ENCODE data around the gene PRR5L. TPM values are rescaled to one million over a fixed set of nuclear protein-coding genes. Genes with fewer than 3 reads are reported as not detected.
"Not testable (repeated sequence)": the region's sequence is repeated elsewhere in the genome, so short reads cannot be mapped to it uniquely, and the experiment has no call there.

The PRR5L gene
- total RNA-seq, 1 donor from 2014 or later, result 5.7 TPM

GRCh38 chr11:36483042-36483441 is 187.0 kb downstream of the PRR5L start:
- FAIRE-seq; DNase-seq (ENCODE audit: low spot score in 2 of 2): not testable (repeated sequence)

GRCh38 chr11:36485298-36486002 is 189.4 kb downstream of the PRR5L start:
- no peak for FAIRE-seq
- no peak for DNase-seq (ENCODE audit: low spot score in 2 of 2)

- DNase-seq (ENCODE audit: low spot score in 2 of 2) (no peak), FAIRE-seq (no peak)
These were observed 191.5 kb downstream of the PRR5L start for GRCh38 chr11:36487619-36488018.

- no peak for DNase-seq (ENCODE audit: low spot score in 2 of 2)
- FAIRE-seq, result no peak
These were observed 192.0 kb downstream of the PRR5L start for GRCh38 chr11:36488096-36488495.

GRCh38 chr11:36490026-36490806 is 194.1 kb downstream of the PRR5L start:
- no peak for FAIRE-seq
- DNase-seq (ENCODE audit: low spot score in 2 of 2), result no peak

- FAIRE-seq, result peak; percentile 31
- DNase-seq (ENCODE audit: low spot score in 2 of 2), result peak in 1 of 2 donors; percentile 34
These were observed 196.7 kb downstream of the PRR5L start for GRCh38 chr11:36492724-36493304.

- DNase-seq (ENCODE audit: low spot score in 2 of 2) (no peak), FAIRE-seq (no peak)
These were observed 197.2 kb downstream of the PRR5L start for GRCh38 chr11:36493332-36493731.

- DNase-seq (ENCODE audit: low spot score in 2 of 2) (no peak), FAIRE-seq (no peak)
These were observed 202.6 kb downstream of the PRR5L start for GRCh38 chr11:36498721-36499120.

GRCh38 chr11:36499315-36499714 is 203.2 kb downstream of the PRR5L start:
- FAIRE-seq (no peak), DNase-seq (ENCODE audit: low spot score in 2 of 2) (no peak)

- DNase-seq (ENCODE audit: low spot score in 2 of 2) (peak in 1 of 2 donors; percentile 26), FAIRE-seq (no peak)
These were observed 204.2 kb downstream of the PRR5L start for GRCh38 chr11:36500315-36500721.

- FAIRE-seq (no peak), DNase-seq (ENCODE audit: low spot score in 2 of 2) (no peak)
These were observed 205.1 kb downstream of the PRR5L start for GRCh38 chr11:36501236-36501635.

GRCh38 chr11:36507824-36508489 is 211.9 kb downstream of the PRR5L start:
- FAIRE-seq, result no peak
- no peak for DNase-seq (ENCODE audit: low spot score in 2 of 2)

- FAIRE-seq (no peak), DNase-seq (ENCODE audit: low spot score in 2 of 2) (no peak)
These were observed 212.7 kb downstream of the PRR5L start for GRCh38 chr11:36508743-36509142.

- FAIRE-seq (no peak), DNase-seq (ENCODE audit: low spot score in 2 of 2) (peak; percentile 29 to 31)
These were observed 213.1 kb downstream of the PRR5L start for GRCh38 chr11:36509201-36509639.

GRCh38 chr11:36509694-36510593 is 213.9 kb downstream of the PRR5L start, which contains the start of gene TRAF6:
TRAF6 (minus strand) TSS chr11:36510272; CDS start chr11:36501515, 8,757 bp downstream.
- FAIRE-seq, result no peak

GRCh38 chr11:36510594-36510942 is 214.5 kb downstream of the PRR5L start:
- FAIRE-seq (no peak), DNase-seq (ENCODE audit: low spot score in 2 of 2) (peak in 1 of 2 donors; percentile 20)

More at GRCh38 chr11:36509694-36510593, 213.9 kb downstream of the PRR5L start, which contains the start of gene TRAF6:
- peak; percentile 75 to 82 for DNase-seq (ENCODE audit: low spot score in 2 of 2)

- DNase-seq (ENCODE audit: low spot score in 2 of 2); FAIRE-seq: not testable (repeated sequence)
These were observed 215.0 kb downstream of the PRR5L start for GRCh38 chr11:36511062-36511461.

GRCh38 chr11:36512016-36512415 is 215.9 kb downstream of the PRR5L start:
- FAIRE-seq (no peak), DNase-seq (ENCODE audit: low spot score in 2 of 2) (no peak)

- FAIRE-seq, result no peak
- DNase-seq (ENCODE audit: low spot score in 2 of 2), result no peak
These were observed 217.9 kb downstream of the PRR5L start for GRCh38 chr11:36513965-36514364.

Data from frontal cortex (tissue), 4 donors.